GM12891 (cell line): ENCODE results near the gene GABRP.

Experiments
- DNase-seq: peaks from one replicate; pipeline ENCODE4 v3.0.0; 2011; ENCODE audit warnings: low spot score; ENCODE audit not compliant: insufficient read length
- FAIRE-seq: peaks from 2 replicates; lab custom pipeline; 2011; peaks lifted over from hg19 to GRCh38; lab: Jason Lieb, UNC
- PAX5 ChIP-seq: IDR thresholded peaks from 2 replicates; pipeline ENCODE4 v1.6.1; 2011; ENCODE audit warnings: low read length, moderate library complexity, mild to moderate bottlenecking; ENCODE audit not compliant: insufficient read depth, severe bottlenecking
- POLR2A ChIP-seq: IDR thresholded peaks from 2 replicates; pipeline ENCODE4 v1.6.1; 2011; ENCODE audit warnings: low read depth, low read length, control low read depth
- POLR2AphosphoS5 ChIP-seq: IDR thresholded peaks from 2 replicates; pipeline ENCODE4 v1.6.1; 2011; ENCODE audit warnings: low read depth, low read length, control low read depth
- POU2F2 ChIP-seq: IDR thresholded peaks from 2 replicates; pipeline ENCODE4 v1.6.1; 2011; ENCODE audit warnings: low read depth, mild to moderate bottlenecking, control low read depth, low read length, moderate library complexity
- SPI1 ChIP-seq: IDR thresholded peaks from 2 replicates; pipeline ENCODE4 v1.6.1; 2011; ENCODE audit warnings: low read depth, low read length, control low read depth
- TAF1 ChIP-seq: IDR thresholded peaks from 2 replicates; pipeline ENCODE4 v1.6.1; 2011; ENCODE audit warnings: low read depth, low read length, control low read depth

Gene GABRP

DNA sequence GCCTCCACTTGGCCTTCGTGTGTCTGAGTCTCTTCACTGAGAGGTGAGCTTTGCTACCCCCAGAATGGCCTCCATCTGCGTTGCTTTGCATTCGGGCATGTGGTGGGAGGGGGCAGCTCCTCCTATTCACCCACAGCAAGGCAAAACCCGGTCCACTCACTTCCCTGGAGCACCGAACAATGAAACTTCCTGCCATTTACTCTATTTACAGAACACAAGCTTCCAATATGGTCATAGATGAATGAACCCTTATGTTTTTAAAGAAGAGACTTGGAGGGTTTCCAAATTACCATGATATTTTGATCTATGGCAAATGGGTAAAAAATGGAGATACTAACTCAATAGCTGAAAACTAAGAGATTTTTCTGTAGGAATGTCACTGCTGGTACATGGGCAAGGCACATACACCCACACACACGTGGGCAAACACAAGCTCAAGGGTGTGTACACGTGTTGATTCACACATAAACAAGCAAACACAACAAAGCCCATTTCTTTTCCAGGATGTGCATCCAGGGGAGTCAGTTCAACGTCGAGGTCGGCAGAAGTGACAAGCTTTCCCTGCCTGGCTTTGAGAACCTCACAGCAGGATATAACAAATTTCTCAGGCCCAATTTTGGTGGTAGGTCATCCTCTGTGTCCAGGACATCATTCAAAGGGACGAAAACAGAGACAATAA lies 5.2 kb downstream of the GABRP start:
- TF ChIP-seq TAF1, result no peak
- TF ChIP-seq PAX5, result no peak
- TF ChIP-seq SPI1, result no peak
- FAIRE-seq (no peak), DNase-seq (no peak)

GRCh38 chr5:170791325-170791954 lies 7.9 kb downstream of the GABRP start:
- peak; percentile 5 for FAIRE-seq
- TF ChIP-seq SPI1 (no peak), PAX5 (no peak), TAF1 (no peak), POLR2A (no peak), POLR2AphosphoS5 (no peak), POU2F2 (no peak)
- no peak for DNase-seq

GRCh38 chr5:170792878-170793277 lies 9.4 kb downstream of the GABRP start:
- DNase-seq (no peak), FAIRE-seq (no peak)
- TF ChIP-seq PAX5, result no peak

DNA sequence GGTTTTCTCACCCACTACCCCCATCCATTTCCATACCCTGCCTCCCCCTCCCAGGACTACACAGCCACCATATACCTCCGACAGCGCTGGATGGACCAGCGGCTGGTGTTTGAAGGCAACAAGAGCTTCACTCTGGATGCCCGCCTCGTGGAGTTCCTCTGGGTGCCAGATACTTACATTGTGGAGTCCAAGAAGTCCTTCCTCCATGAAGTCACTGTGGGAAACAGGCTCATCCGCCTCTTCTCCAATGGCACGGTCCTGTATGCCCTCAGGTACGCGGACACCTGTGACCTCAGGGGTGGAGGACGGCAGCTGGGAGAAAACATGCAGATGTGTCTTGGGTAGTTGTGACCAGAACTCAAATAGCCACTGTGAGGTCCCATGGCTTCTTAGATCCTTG lies 11.6 kb downstream of the GABRP start:
- TF ChIP-seq PAX5 (no peak), POLR2AphosphoS5 (no peak), POU2F2 (no peak), POLR2A (no peak), SPI1 (no peak), TAF1 (no peak)
- DNase-seq, result no peak
- FAIRE-seq, result no peak

DNA sequence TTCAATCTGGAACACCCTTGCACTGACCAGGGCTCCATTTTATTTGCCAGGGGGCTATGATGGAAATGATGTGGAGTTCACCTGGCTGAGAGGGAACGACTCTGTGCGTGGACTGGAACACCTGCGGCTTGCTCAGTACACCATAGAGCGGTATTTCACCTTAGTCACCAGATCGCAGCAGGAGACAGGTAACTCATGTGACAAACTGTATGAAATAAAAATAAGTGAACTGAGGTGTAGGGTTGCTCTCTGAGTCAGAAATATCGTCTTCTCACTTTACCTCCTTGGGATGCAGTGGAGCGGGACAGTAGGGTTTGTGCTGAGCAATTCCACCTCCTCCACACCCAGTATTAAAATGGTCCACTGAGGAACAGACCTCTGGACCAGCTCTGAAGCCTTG lies 22.1 kb downstream of the GABRP start:
- DNase-seq (no peak), FAIRE-seq (no peak)
- TF ChIP-seq POLR2A, result no peak
- TF ChIP-seq PAX5, result no peak
- no peak for TF ChIP-seq SPI1
- no peak for TF ChIP-seq POLR2AphosphoS5
- TF ChIP-seq TAF1, result no peak

- TF ChIP-seq POLR2A (no peak), POLR2AphosphoS5 (no peak), TAF1 (no peak), PAX5 (no peak), SPI1 (no peak), POU2F2 (no peak)
- no peak for FAIRE-seq
- no peak for DNase-seq
These were observed 26.0 kb downstream of the GABRP start for GRCh38 chr5:170809551-170809950.

- no peak for DNase-seq
- TF ChIP-seq SPI1 (no peak), POU2F2 (no peak), POLR2A (no peak), POLR2AphosphoS5 (no peak), TAF1 (no peak), PAX5 (no peak)
- no peak for FAIRE-seq
These were observed 28.2 kb downstream of the GABRP start for GRCh38 chr5:170811719-170812118.

DNA sequence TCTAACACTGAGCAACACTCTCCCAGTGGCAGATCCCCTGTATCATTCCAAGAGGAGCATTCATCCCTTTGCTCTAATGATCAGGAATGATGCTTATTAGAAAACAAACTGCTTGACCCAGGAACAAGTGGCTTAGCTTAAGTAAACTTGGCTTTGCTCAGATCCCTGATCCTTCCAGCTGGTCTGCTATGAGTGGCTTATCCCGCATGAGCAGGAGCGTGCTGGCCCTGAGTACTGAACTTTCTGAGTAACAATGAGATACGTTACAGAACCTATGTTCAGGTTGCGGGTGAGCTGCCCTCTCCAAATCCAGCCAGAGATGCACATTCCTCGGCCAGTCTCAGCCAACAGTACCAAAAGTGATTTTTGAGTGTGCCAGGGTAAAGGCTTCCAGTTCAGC lies 29.7 kb downstream of the GABRP start:
- DNase-seq (no peak), FAIRE-seq (no peak)
- no peak for TF ChIP-seq POLR2AphosphoS5
- TF ChIP-seq POU2F2, result no peak
- TF ChIP-seq PAX5, result no peak
- TF ChIP-seq TAF1, result no peak
- no peak for TF ChIP-seq SPI1
- no peak for TF ChIP-seq POLR2A

DNA sequence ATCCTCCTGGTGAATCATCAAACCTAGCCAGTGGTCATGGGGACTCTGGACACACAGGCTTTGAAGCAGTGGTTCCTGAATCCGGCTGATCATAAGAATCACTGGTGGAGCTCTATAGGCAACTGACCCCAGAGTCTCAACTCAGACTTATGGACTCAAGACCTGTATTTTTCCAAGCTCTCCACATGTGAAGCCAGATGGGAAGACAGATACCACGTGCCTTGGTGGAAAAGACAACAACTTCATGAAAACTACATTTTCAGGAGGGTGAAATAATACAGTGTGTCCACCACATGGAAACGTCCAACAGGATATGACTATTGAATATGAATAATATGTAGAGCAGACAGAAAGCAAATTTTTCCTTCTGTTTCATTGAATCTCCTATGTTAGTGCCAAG lies 33.7 kb downstream of the GABRP start:
- no peak for FAIRE-seq
- DNase-seq, result no peak
- TF ChIP-seq POLR2AphosphoS5 (no peak), SPI1 (no peak), PAX5 (no peak), POU2F2 (no peak), TAF1 (no peak), POLR2A (no peak)

- no peak for FAIRE-seq
- no peak for DNase-seq
- TF ChIP-seq POLR2AphosphoS5, result no peak
- TF ChIP-seq SPI1, result no peak
- no peak for TF ChIP-seq POLR2A
- TF ChIP-seq TAF1, result no peak
- TF ChIP-seq POU2F2, result no peak
- no peak for TF ChIP-seq PAX5
These were observed 34.7 kb downstream of the GABRP start for GRCh38 chr5:170818232-170818631.

GRCh38 chr5:170819824-170820223 lies 36.3 kb downstream of the GABRP start:
- FAIRE-seq (no peak), DNase-seq (no peak)
- TF ChIP-seq SPI1 (no peak), TAF1 (no peak), POU2F2 (no peak)
